Measurements from ENCODE around the gene NECAB3. TPM values are rescaled to one million over a fixed set of nuclear protein-coding genes. Genes with fewer than 3 reads are reported as not detected.
"Not testable (repeated sequence)": the region's sequence is repeated elsewhere in the genome, so short reads cannot be mapped to it uniquely, and the experiment has no call there.

NECAB3 gene
- total RNA-seq, 1 donor from 2014 or later, result 27.0 TPM

DNA sequence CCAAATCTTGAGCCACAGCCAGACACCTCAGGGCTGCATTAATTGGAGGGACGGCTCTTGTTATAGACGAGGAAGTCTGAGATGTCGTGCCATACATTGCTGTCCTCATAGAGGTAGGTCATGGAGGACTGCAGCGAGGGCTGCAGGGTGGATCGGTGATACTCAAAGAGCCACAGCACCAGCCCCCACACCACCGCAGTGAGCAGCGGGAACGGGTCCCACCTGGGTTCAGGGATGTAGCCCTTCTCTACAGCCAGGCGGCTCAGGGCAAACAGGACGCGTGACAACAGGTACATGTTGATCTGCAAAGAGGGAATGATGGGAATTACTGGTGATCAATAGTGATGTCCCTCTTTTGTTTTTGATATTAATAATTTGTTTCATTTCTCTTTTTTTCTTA is 33.4 kb upstream of the NECAB3 start:
- no peak overlapping the region for H3K27ac Mint-ChIP-seq

DNA sequence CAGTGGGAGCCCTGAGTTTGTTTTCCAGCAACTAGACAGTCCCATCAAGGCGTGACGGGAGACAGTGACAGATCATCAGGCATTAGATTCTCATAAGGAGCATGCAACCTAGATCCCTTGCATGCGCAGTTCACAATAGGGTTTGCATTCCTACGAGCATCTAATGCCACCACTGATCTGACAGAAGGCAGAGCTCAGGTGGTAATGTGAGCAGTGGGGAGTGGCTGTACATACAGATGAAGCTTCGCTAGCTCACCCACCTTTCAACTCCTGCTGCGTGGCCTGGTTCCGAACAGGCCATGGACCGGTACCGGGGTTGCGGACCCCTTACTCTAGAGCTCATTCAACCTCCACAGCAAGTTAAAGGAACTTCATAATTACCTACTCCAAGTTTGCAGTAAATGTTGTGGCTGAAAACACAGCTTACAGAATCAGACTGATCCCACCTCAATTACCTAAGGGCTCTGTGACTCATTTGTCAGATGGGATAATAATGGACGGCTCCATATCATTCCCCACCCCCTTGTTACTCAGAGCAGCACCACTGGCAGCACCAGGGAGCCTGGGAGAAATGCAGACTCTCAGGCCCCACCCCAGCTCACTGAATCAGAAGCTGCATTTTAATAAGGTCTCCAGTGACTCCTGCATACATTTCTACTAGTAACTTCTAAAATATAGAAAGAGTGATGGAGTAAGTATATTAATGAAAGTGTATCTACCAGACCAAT is 30.1 kb upstream of the NECAB3 start:
- no peak overlapping the region for H3K4me3 Mint-ChIP-seq (ENCODE audit: low read depth)
- H3K27ac Mint-ChIP-seq, result no peak overlapping the region
- H3K9me3 Mint-ChIP-seq, result no peaks in the 10 kb centered on the region
- H3K36me3 Mint-ChIP-seq (ENCODE audit: low read depth), result no peaks in the 10 kb centered on the region
- peaks cover 5% of the 10 kb centered on the region for H3K4me1 Mint-ChIP-seq (ENCODE audit: low read depth)
- intact Hi-C loops (cut with micrococcal nuclease), result no loop called here
- DNase-seq (ENCODE audit: low spot score), result no peak
- no peaks in the 10 kb centered on the region for H3K27me3 Mint-ChIP-seq (ENCODE audit: low read depth)

More for the DNA sequence above, 33.4 kb upstream of the NECAB3 start:
- Mint-ChIP-seq H3K9me3 (no peaks in the 10 kb centered on the region), H3K36me3 (ENCODE audit: low read depth) (peaks cover 18% of the 10 kb centered on the region), H3K4me1 (ENCODE audit: low read depth) (peaks cover 22% of the 10 kb centered on the region), H3K4me3 (ENCODE audit: low read depth) (no peak overlapping the region), H3K27me3 (ENCODE audit: low read depth) (no peaks in the 10 kb centered on the region)
- intact Hi-C loops (cut with micrococcal nuclease), result loop anchor here (2.0 kb wide), 1 partner anchor 19 kb away; no protein-coding TSS in a partner anchor
- no peak for DNase-seq (ENCODE audit: low spot score)

DNA sequence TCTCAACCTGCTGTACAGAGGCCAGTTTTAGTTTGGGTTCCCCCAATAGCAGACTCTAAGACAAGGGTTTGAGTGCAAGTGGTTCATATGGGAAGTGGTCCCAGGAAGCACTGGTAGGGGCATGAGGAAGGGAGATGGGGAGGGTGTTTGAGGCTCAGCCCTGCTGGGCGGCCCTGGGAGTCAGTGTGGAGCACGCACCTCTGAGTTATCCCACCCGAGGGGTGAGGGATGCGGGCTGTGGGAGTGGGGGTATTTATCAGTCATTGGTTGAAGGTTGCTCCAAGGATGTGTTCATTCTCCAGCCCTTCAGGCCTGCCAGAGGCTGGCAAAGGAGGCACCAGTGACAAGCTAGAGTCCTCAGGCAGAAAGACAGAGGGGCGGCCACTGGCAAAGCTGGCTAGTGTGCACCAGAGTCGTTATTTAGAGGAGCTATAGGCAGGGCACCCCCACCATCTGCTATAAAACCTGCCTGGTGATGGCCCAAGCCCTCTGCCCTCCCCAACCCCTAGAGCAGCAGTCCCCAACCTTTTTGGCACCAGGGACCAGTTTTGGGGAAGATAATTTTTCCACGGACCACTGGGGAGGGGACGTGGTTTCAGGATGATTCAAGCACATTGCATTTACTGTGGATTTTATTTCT is 29.4 kb upstream of the NECAB3 start:
- Mint-ChIP-seq H3K27me3 (ENCODE audit: low read depth) (no peaks in the 10 kb centered on the region), H3K4me3 (ENCODE audit: low read depth) (no peak overlapping the region), H3K4me1 (ENCODE audit: low read depth) (no peaks in the 10 kb centered on the region), H3K27ac (no peak overlapping the region), H3K36me3 (ENCODE audit: low read depth) (no peaks in the 10 kb centered on the region), H3K9me3 (no peaks in the 10 kb centered on the region)
- no peak for DNase-seq (ENCODE audit: low spot score)
- intact Hi-C loops (cut with micrococcal nuclease), result no loop called here

DNA sequence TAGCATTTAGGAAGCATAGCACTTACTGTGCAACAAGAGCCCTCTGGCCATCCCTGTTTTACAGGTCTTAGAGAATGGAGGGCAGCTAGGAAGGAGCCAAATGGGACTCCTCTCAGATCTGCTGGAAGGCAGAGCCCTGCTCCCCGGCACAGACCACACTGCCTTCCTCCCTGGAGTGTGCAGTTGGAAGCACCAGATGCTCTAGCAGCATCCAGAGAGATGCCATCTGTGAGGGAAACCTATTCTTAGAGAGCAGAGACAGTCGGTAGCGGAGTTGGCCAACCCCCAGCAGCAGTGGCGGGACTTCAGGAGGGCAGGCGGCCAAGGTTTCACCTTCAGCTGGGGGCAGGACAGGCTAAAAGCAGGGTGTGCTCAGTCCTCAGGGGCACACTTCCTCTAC is 28.6 kb upstream of the NECAB3 start:
- DNase-seq (ENCODE audit: low spot score), result no peak
- H3K4me3 Mint-ChIP-seq (ENCODE audit: low read depth), result no peak overlapping the region
- intact Hi-C loops (cut with micrococcal nuclease), result no loop called here
- H3K27me3 Mint-ChIP-seq (ENCODE audit: low read depth), result no peaks in the 10 kb centered on the region
- H3K9me3 Mint-ChIP-seq, result no peaks in the 10 kb centered on the region
- H3K4me1 Mint-ChIP-seq (ENCODE audit: low read depth), result no peaks in the 10 kb centered on the region
- no peak overlapping the region for H3K27ac Mint-ChIP-seq
- H3K36me3 Mint-ChIP-seq (ENCODE audit: low read depth), result no peaks in the 10 kb centered on the region

DNA sequence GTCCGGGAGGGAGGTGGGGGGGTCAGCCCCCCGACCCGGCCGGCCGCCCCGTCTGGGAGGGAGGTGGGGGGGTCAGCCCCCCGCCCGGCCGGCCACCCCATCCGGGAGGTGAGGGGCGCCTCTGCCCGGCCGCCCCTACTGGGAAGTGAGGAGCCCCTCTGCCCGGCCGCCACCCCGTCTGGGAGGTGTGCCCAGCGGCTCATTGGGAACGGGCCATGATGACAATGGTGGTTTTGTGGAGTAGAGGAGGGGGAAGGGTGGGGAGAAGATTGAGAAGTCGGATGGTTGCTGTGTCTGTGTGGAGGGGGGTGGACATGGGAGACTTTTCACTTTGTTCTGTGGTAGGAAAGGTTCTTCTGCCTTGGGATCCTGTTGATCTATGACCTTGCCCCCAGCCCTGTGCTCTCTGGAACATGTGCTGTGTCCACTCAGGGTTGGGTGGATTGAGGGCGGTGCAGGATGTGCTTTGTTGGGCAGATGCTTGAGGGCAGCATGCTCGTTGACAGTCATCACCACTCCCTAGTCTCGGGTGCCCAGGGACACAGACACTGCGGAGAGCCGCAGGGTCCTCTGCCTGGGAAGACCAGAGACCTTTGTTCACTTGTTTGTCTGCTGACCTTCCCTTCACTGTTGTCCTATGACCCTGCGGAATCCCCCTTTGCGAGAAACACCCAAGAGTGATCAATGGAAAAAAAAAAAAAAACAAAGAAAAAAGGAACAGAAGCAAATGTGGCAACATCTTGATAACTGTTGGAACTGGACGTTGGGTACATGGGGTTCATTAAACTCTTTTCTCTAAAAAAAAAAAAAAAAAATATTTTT is 27.6 kb upstream of the NECAB3 start:
- Mint-ChIP-seq H3K9me3 (peaks cover 3% of the 10 kb centered on the region), H3K27me3 (ENCODE audit: low read depth) (no peaks in the 10 kb centered on the region), H3K36me3 (ENCODE audit: low read depth) (no peaks in the 10 kb centered on the region), H3K27ac (no peak overlapping the region), H3K4me3 (ENCODE audit: low read depth) (no peak overlapping the region), H3K4me1 (ENCODE audit: low read depth) (peaks cover 2% of the 10 kb centered on the region)
- DNase-seq (ENCODE audit: low spot score), result no peak
- intact Hi-C loops (cut with micrococcal nuclease), result no loop called here

DNA sequence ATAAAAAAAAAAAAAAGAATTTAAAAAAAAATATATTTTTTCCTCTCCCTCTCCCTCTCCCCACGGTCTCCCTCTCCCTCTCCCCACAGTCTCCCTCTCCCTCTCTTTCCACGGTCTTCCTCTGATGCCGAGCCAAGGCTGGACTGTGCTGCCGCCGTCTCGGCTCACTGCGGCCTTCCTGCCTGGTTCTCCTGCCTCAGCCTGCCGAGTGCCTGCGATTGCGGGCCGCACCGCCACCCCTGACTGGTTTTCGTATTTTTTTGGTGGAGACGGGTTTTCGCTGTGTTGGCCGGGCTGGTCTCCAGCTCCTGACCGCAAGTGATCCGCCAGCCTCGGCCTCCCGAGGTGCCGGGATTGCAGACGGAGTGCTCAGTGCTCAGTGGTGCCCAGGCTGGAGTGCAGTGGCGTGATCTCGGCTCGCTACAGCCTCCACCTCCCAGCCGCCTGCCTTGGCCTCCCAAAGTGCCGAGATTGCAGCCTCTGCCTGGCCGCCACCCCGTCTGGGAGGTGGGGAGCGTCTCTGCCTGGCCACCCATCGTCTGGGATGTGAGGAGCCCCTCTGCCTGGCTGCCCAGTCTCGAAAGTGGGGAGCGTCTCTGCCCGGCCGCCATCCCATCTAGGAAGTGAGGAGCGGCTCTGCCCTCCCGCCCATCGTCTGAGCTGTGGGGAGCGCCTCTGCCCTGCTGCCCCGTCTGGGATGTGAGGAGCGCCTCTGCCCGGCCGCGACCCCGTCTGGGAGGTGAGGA is 26.6 kb upstream of the NECAB3 start:
- H3K27ac Mint-ChIP-seq; H3K27me3 Mint-ChIP-seq (ENCODE audit: low read depth); H3K9me3 Mint-ChIP-seq; DNase-seq (ENCODE audit: low spot score); H3K4me1 Mint-ChIP-seq (ENCODE audit: low read depth); intact Hi-C loops (cut with micrococcal nuclease); H3K4me3 Mint-ChIP-seq (ENCODE audit: low read depth); H3K36me3 Mint-ChIP-seq (ENCODE audit: low read depth): not testable (repeated sequence)

DNA sequence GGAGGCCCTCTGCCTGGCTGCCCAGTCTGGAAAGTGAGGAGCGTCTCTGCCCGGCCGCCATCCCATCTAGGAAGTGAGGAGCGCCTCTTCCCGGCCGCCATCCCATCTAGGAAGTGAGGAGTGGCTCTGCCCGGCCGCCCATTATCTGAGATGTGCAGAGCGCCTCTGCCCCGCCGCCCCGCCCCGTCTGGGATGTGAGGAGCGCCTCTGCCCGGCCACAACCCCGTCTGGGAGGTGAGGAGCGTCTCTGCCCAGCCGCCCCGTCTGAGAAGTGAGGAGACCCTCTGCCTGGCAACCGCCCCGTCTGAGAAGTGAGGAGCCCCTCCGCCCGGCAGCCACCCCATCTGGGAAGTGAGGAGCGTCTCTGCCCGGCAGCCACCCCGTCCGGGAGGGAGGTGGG is 24.7 kb upstream of the NECAB3 start:
- H3K36me3 Mint-ChIP-seq (ENCODE audit: low read depth); H3K4me3 Mint-ChIP-seq (ENCODE audit: low read depth); intact Hi-C loops (cut with micrococcal nuclease); DNase-seq (ENCODE audit: low spot score); H3K27ac Mint-ChIP-seq; H3K27me3 Mint-ChIP-seq (ENCODE audit: low read depth); H3K4me1 Mint-ChIP-seq (ENCODE audit: low read depth); H3K9me3 Mint-ChIP-seq: not testable (repeated sequence)

DNA sequence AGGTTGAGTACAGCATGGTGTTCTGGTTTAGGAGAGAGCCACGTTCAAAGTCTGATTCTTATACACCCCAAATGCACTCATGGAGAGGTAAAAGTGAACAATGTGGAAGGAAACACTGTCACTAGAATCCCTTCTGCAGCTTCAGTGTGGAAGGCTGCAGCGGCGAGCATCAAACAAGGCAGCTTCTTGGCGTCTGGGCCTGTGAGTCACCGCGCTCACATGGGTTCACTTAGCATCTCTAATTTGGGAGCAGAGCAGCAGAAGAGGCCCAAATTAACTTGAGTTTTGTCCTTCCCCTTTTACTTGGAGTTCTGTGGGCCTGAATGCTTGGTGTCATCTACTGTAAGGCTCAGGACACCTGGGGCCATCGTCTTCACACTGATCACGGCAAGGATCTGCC is 22.9 kb upstream of the NECAB3 start:
- Mint-ChIP-seq H3K4me3 (ENCODE audit: low read depth) (no peak overlapping the region), H3K27ac (no peak overlapping the region), H3K4me1 (ENCODE audit: low read depth) (peaks cover 3% of the 10 kb centered on the region), H3K9me3 (peaks cover 3% of the 10 kb centered on the region), H3K36me3 (ENCODE audit: low read depth) (no peaks in the 10 kb centered on the region), H3K27me3 (ENCODE audit: low read depth) (no peaks in the 10 kb centered on the region)
- DNase-seq (ENCODE audit: low spot score), result no peak
- intact Hi-C loops (cut with micrococcal nuclease), result no loop called here

DNA sequence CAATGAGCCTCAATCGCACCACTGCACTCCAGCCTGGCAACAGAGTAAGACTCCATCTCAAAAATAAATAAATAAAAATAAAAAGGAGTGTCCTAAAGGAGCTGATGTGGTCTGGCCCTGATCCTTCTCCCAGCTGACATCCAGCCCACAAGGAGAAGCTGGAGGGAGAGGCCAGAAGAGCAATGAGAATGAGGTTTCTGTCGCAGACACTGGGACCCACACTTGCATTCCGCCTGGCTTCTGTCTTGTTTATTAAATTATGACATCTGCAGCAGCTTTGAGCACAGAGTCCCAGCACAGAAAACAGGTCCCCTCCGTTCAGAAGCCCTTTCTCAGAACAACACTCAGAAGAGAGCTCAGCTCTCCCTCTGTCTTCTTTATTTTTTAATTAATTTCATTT is 22.2 kb upstream of the NECAB3 start:
- Mint-ChIP-seq H3K27ac (no peak overlapping the region), H3K27me3 (ENCODE audit: low read depth) (no peaks in the 10 kb centered on the region), H3K4me1 (ENCODE audit: low read depth) (peaks cover 5% of the 10 kb centered on the region), H3K9me3 (peaks cover 3% of the 10 kb centered on the region), H3K4me3 (ENCODE audit: low read depth) (no peak overlapping the region), H3K36me3 (ENCODE audit: low read depth) (no peaks in the 10 kb centered on the region)
- no peak for DNase-seq (ENCODE audit: low spot score)
- intact Hi-C loops (cut with micrococcal nuclease), result no loop called here

DNA sequence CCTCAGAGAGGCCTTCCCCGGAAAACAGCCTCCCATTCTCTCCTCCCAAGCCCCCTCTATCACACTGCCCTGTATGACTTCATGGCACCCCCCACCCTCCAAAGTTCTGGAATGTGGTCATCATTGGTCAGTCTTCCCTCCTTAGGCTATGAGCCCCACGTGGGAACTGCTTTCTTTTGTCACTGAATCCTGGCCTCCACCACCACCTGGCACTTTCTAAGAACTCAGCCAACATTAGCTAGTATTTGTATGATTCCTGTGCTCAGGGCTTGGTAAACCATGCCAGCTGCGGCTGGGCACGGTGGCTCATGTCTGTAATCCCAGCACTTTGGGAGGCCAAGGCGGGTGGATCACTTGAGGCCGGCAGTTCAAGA is 20.4 kb upstream of the NECAB3 start:
- H3K4me1 Mint-ChIP-seq (ENCODE audit: low read depth), result peaks cover 12% of the 10 kb centered on the region
- no peak overlapping the region for H3K4me3 Mint-ChIP-seq (ENCODE audit: low read depth)
- no peak overlapping the region for H3K27ac Mint-ChIP-seq
- peaks cover 3% of the 10 kb centered on the region for H3K9me3 Mint-ChIP-seq
- no peaks in the 10 kb centered on the region for H3K27me3 Mint-ChIP-seq (ENCODE audit: low read depth)
- H3K36me3 Mint-ChIP-seq (ENCODE audit: low read depth), result no peaks in the 10 kb centered on the region
- no peak for DNase-seq (ENCODE audit: low spot score)
- intact Hi-C loops (cut with micrococcal nuclease), result no loop called here

DNA sequence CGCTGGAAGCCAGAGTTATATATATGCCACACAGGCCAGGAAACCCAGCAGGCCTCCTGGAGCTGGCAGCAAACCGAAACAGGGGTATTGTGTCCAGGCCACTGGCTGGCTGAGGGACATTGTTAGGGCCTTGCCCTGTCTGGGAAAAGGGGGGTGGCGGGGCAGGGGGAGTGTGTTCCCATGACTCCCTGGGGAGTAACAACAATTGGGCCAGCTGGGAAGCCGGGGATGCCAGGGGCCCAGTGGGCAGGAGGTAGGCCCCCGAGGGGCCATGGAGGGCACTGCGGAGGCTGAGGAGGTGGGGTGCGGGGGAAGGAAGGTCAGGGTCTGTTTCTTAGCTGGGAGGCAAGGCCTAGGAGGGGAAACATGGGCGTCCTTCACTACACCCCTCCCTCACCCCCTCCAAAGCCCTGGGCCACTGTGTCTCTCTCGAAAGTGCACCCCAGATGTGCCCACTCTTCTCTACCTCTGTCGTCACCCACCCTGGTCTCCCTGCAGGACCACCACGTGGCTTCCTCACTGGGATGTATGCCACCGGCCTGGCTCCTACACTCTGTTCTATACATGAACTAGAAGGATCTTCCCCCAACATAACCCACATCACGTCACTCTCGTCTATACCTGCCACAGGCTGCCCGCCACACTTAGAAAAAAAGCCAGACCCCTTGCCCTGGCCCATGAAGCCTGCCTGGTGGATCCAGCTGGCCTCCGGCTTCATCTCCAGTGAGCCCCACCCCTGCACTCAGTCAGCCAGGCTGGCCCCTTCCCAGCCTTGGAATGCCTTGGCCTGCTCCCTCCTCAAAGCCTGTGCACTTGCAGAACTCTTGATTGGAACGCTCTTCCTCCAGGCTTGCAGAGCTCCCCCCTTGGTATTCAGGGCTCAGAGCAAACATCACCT is 19.8 kb upstream of the NECAB3 start:
- Mint-ChIP-seq H3K4me3 (ENCODE audit: low read depth) (no peak overlapping the region), H3K4me1 (ENCODE audit: low read depth) (peaks cover 18% of the 10 kb centered on the region), H3K9me3 (peaks cover 3% of the 10 kb centered on the region), H3K36me3 (ENCODE audit: low read depth) (no peaks in the 10 kb centered on the region), H3K27me3 (ENCODE audit: low read depth) (no peaks in the 10 kb centered on the region), H3K27ac (no peak overlapping the region)
- intact Hi-C loops (cut with micrococcal nuclease), result no loop called here
- DNase-seq (ENCODE audit: low spot score), result no peak

DNA sequence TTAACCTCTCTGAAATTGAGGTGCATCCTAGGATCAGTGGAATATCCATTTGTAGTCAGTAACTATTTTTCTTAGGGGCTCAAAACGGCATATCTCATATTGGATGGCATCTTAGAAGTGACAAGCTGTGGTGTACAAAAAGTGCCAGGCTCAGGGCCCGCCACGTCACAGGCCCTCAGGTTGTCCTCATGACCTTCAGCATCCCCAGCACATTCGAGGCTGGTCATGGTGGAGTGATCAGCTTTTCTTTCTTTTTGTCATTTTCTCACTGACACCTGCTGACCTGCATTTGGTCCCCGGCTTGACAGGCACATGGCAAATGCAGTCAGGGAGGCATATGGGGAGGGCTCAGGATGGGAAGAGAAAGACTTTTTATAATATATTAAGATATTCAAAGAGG is 19.1 kb upstream of the NECAB3 start:
- peaks cover 3% of the 10 kb centered on the region for H3K9me3 Mint-ChIP-seq
- H3K4me3 Mint-ChIP-seq (ENCODE audit: low read depth), result no peak overlapping the region
- H3K36me3 Mint-ChIP-seq (ENCODE audit: low read depth), result no peaks in the 10 kb centered on the region
- intact Hi-C loops (cut with micrococcal nuclease), result no loop called here
- H3K27ac Mint-ChIP-seq, result no peak overlapping the region
- no peak for DNase-seq (ENCODE audit: low spot score)
- H3K27me3 Mint-ChIP-seq (ENCODE audit: low read depth), result no peaks in the 10 kb centered on the region
- H3K4me1 Mint-ChIP-seq (ENCODE audit: low read depth), result peaks cover 25% of the 10 kb centered on the region

Data from activated T-helper 2 cell treated with anti-CD3 and anti-CD28 coated beads, Interferon-gamma antibody, Interleukin-2, Interleukin-4, amounts not matched to agents 10 μg/mL and 5 μg/mL and 100 μg/mL, durations not matched to agents 14 hours and 24 hours and 36 hours (primary cell).